ENCODE data around the gene MAP2K4. TPM values are rescaled to one million over a fixed set of nuclear protein-coding genes. Genes with fewer than 3 reads are reported as not detected.

MAP2K4 gene
- total and polyA plus RNA-seq, 2 of the 8 experiments (the other 6 are each of a cell fraction or from before 2014, with no cell fraction given): 14.2 to 37.3 TPM

DNA sequence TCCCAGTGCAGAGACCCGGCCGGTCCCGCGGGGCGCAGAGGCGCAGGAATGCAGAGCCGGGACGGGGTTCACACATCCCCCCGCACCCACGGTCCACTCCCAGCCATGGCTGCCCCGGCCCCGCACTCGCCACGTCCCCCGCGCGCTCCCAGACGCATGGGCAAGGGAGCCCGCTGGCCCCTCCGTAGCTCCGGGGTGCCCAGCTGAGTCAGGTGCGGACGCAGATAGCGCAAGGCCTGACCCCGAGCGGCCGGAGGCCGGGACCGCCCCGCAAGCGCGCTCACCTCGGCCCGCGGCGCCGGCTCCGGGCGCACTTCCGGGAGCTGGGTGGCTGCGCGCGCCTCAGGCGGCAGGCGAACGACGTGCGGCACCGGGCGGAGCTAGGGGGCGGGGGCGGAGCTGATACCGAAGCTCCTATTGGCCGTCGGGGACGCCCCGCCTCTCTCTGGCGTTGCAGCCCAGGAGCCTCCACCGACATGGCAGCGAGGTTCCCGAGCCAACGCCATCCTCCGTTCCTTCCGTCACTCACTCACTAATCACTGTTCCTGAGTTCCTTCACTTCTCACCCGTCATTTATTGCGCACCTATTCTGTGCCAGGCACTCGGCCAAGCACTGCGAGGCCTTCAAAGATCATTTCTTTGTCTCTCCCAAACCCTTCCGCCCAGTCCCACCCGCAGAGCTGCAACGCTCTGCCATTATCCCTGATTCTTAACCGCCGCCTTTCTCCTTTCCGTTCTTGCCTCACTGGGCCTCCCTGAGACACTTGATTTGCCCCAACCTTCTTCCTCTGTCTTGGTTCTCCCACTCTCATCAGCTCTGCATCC lies 23.3 kb upstream of the MAP2K4 start, which contains the start of gene ZNF18 (continued):
- TF ChIP-seq CREB1 (IDR thresholded peaks at IDR 0.05) (peak; percentile 59; the same call in 1 of the 2 replicates), CBX8 (IDR thresholded peaks at IDR 0.05; ENCODE audit: borderline replicate concordance, low read depth, low read length) (no peak), SP2 (IDR thresholded peaks at IDR 0.05; ENCODE audit: low read length) (no peak), POLR2A (IDR thresholded peaks at IDR 0.05; ENCODE audit: control extremely low read depth in 1 of 2, low read depth in 2 of 2, low read length in 2 of 2) (peak; percentile 98 to 99), RBBP5 (IDR thresholded peaks at IDR 0.05; ENCODE audit: borderline replicate concordance, low read depth, low read length) (peak; percentile 90; the same call in 1 of the 2 replicates), CEBPB (IDR thresholded peaks at IDR 0.05; ENCODE audit: low read depth, low read length) (no peak), ZNF274 (IDR thresholded peaks at IDR 0.05; ENCODE audit: borderline replicate concordance, extremely low read depth, low read length) (no peak), JUN (IDR thresholded peaks at IDR 0.05; ENCODE audit: low read depth, low read length) (no peak), KDM1A (IDR thresholded peaks at IDR 0.05; ENCODE audit: borderline replicate concordance, low read length) (no peak), SIRT6 (IDR thresholded peaks at IDR 0.05; ENCODE audit: low read length) (no peak), PHF8 (conservative IDR thresholded peaks at IDR 0.05; ENCODE audit: low read depth, low read length) (peak; percentile 93), ATF2 (IDR thresholded peaks at IDR 0.05; ENCODE audit: low read length) (peak; percentile 38; the same call in 1 of the 2 replicates), TEAD4 (IDR thresholded peaks at IDR 0.05; ENCODE audit: low read depth, low read length) (peak; percentile 57; the same call in 1 of the 2 replicates), SP4 (IDR thresholded peaks at IDR 0.05; ENCODE audit: low read length) (peak; percentile 87), POLR2AphosphoS5 (IDR thresholded peaks at IDR 0.05; ENCODE audit: low read depth, low read length) (peak; percentile 98), RFX5 (IDR thresholded peaks at IDR 0.05; ENCODE audit: borderline replicate concordance, low read depth, low read length) (no peak), TBP (IDR thresholded peaks at IDR 0.05; ENCODE audit: low read depth, low read length) (peak; percentile 88), MAX (IDR thresholded peaks at IDR 0.05) (peak; percentile 56; the same call in 1 of the 2 replicates), EGR1 (IDR thresholded peaks at IDR 0.05; ENCODE audit: borderline replicate concordance, low read depth, low read length) (peak; percentile 53; the same call in 1 of the 2 replicates), CHD1 (IDR thresholded peaks at IDR 0.05; ENCODE audit: low read depth, low read length) (no peak), CBX5 (IDR thresholded peaks at IDR 0.05; ENCODE audit: low read depth, low read length) (no peak)
- TF ChIP-seq, protein P1, sequence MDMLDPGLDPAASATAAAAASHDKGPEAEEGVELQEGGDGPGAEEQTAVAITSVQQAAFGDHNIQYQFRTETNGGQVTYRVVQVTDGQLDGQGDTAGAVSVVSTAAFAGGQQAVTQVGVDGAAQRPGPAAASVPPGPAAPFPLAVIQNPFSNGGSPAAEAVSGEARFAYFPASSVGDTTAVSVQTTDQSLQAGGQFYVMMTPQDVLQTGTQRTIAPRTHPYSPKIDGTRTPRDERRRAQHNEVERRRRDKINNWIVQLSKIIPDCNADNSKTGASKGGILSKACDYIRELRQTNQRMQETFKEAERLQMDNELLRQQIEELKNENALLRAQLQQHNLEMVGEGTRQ (IDR thresholded peaks at IDR 0.05; ENCODE audit: low read length): no peak
